GM12892 (cell line): ENCODE results near the gene LBX1.

ENCODE experiments used
- POLR2A ChIP-seq: IDR thresholded peaks from 2 replicates; pipeline ENCODE4 v1.6.1; 2011; ENCODE audit warnings: low read depth, low read length, control low read depth
- POLR2AphosphoS5 ChIP-seq: IDR thresholded peaks from 2 replicates; pipeline ENCODE4 v1.6.1; 2011; ENCODE audit warnings: low read depth, low read length, control low read depth

GRCh38 chr10:101250136-101250535 lies 20.9 kb upstream of the LBX1 start:
- TF ChIP-seq POLR2A (no peak), POLR2AphosphoS5 (no peak)
